Activated T-helper 1 cell treated with anti-CD3 and anti-CD28 coated beads, Interleukin-2, amount 50 U/mL, for 16 hours (primary cell): Measurements from ENCODE around the gene CIAO2B.
"Not testable (repeated sequence)": the region's sequence is repeated elsewhere in the genome, so short reads cannot be mapped to it uniquely, and the experiment has no call there.

Experiments
- DNase-seq, 2 donors: peaks; one replicate each; pipeline ENCODE4 v3.0.0-alpha.2; 2020; ENCODE audit warnings: low read depth in 1 of 2, low spot score in 1 of 2

CIAO2B gene

GRCh38 chr16:66937725-66938337, 3.6 kb upstream of the CIAO2B start:
- no peak for DNase-seq

GRCh38 chr16:66936889-66937554, 2.8 kb upstream of the CIAO2B start:
- DNase-seq = no peak

GRCh38 chr16:66936462-66936861, 2.3 kb upstream of the CIAO2B start:
- no peak for DNase-seq

- DNase-seq = no peak
These were observed 1.3 kb upstream of the CIAO2B start, which contains the start of gene CES2 for GRCh38 chr16:66935314-66936011. Gene CES2, plus strand, starts transcription at chr16:66935516. Its CDS starts 120 bp downstream, at chr16:66935636.

GRCh38 chr16:66934839-66935313, 674 bp upstream of the CIAO2B start:
- not testable (repeated sequence) for DNase-seq

GRCh38 chr16:66933776-66934137, 445 bp downstream of the CIAO2B start:
- DNase-seq = no peak

- no peak for DNase-seq
These were observed 2.1 kb downstream of the CIAO2B start for GRCh38 chr16:66932076-66932475.

GRCh38 chr16:66931665-66932064, 2.5 kb downstream of the CIAO2B start:
- no peak for DNase-seq

GRCh38 chr16:66930189-66930588, 4.0 kb downstream of the CIAO2B start:
- no peak for DNase-seq

- DNase-seq = no peak
These were observed 5.4 kb downstream of the CIAO2B start for GRCh38 chr16:66928702-66929388.

- DNase-seq = no peak
These were observed 6.1 kb downstream of the CIAO2B start for GRCh38 chr16:66927918-66928649.

GRCh38 chr16:66926961-66927436, 7.2 kb downstream of the CIAO2B start:
- no peak for DNase-seq

GRCh38 chr16:66926171-66926947, 7.8 kb downstream of the CIAO2B start:
- no peak for DNase-seq

- DNase-seq = no peak
These were observed 8.8 kb downstream of the CIAO2B start, which contains the start of gene RRAD for GRCh38 chr16:66925322-66925840. Gene RRAD, minus strand, starts transcription at chr16:66925535. Its CDS starts 356 bp downstream, at chr16:66925179.

- DNase-seq = peak in 1 of 2 donors; percentile 21
These were observed 9.5 kb downstream of the CIAO2B start for GRCh38 chr16:66924527-66925321.

GRCh38 chr16:66923866-66924265, 10.3 kb downstream of the CIAO2B start:
- DNase-seq = no peak

GRCh38 chr16:66923247-66923731, 10.9 kb downstream of the CIAO2B start:
- DNase-seq = no peak

- no peak for DNase-seq
These were observed 12.3 kb downstream of the CIAO2B start for GRCh38 chr16:66921729-66922450.
